LNCAP (cell line): ENCODE measurements around the gene CAVIN2.

Experiments used
- CTCF ChIP-seq: fragments of 450-650 bp; IDR thresholded peaks from 2 replicates; pipeline ENCODE4 v1.5.1; 2017; ENCODE audit warnings: mild to moderate bottlenecking

CAVIN2 gene

GRCh38 chr2:191835539-191836350, 11.1 kb downstream of the CAVIN2 start:
- no peak for TF ChIP-seq CTCF

- no peak for TF ChIP-seq CTCF
Measured at GRCh38 chr2:191835100-191835499, 11.8 kb downstream of the CAVIN2 start.

- no peak for TF ChIP-seq CTCF
Measured at GRCh38 chr2:191833356-191833755, 13.5 kb downstream of the CAVIN2 start.

- TF ChIP-seq CTCF, result no peak
Measured at GRCh38 chr2:191832668-191833067, 14.2 kb downstream of the CAVIN2 start.

GRCh38 chr2:191831410-191831994, 15.4 kb downstream of the CAVIN2 start:
- TF ChIP-seq CTCF, result no peak

GRCh38 chr2:191824398-191824797, 22.5 kb downstream of the CAVIN2 start:
- TF ChIP-seq CTCF, result no peak

GRCh38 chr2:191821078-191821477, 25.8 kb downstream of the CAVIN2 start:
- no peak for TF ChIP-seq CTCF
